GM12874 (cell line): ENCODE data around the gene ALKBH6.

Source experiments
- TF ChIP-seq, protein P1 (sequence below): IDR thresholded peaks from 2 replicates; pipeline ENCODE4 v1.5.1; 2011; ENCODE audit warnings: low read depth, mild to moderate bottlenecking, control low read depth, low read length, moderate library complexity; ENCODE audit not compliant: insufficient read depth

The ALKBH6 gene

DNA sequence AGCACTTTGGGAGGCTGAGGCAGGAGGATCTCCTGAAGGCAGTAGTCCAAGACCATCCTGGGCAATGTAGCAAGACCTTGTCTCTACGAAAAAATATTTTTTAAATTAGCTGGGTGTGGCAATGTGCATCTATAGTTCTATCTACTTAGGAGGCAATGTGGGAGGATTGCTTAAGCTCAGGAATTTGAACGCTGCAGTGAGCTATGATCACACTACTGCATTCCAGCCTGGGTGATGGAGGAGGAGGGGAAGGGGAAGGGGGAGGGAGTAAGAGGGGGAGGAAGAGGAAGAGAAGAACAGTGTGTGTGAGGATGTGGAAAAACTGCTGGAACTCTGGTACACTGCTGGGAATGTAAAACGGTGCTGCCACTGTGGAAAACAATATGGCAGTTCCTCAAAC, 27.8 kb upstream of the ALKBH6 start:
- TF ChIP-seq, protein P1, sequence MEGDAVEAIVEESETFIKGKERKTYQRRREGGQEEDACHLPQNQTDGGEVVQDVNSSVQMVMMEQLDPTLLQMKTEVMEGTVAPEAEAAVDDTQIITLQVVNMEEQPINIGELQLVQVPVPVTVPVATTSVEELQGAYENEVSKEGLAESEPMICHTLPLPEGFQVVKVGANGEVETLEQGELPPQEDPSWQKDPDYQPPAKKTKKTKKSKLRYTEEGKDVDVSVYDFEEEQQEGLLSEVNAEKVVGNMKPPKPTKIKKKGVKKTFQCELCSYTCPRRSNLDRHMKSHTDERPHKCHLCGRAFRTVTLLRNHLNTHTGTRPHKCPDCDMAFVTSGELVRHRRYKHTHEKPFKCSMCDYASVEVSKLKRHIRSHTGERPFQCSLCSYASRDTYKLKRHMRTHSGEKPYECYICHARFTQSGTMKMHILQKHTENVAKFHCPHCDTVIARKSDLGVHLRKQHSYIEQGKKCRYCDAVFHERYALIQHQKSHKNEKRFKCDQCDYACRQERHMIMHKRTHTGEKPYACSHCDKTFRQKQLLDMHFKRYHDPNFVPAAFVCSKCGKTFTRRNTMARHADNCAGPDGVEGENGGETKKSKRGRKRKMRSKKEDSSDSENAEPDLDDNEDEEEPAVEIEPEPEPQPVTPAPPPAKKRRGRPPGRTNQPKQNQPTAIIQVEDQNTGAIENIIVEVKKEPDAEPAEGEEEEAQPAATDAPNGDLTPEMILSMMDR = no peak

DNA sequence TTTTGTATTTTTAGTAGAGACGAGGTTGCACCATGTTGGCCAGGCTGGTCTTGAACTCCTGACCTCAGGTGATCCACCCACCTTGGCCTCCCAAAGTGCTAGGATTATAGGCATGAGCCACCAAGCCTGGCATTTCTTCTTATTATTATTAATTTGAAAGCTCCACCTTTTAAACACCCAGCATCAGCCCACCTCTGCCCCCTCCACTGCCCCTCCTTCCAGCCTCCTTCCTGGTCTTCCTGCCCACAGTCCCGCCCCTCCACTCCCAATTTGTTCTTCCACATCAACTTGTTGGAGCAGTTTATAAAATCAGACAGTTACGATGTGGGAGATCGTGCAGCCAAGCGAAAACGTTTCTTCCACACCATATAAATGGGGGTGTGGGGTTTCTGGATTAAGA, 26.5 kb upstream of the ALKBH6 start:
- TF ChIP-seq, protein P1 = no peak

DNA sequence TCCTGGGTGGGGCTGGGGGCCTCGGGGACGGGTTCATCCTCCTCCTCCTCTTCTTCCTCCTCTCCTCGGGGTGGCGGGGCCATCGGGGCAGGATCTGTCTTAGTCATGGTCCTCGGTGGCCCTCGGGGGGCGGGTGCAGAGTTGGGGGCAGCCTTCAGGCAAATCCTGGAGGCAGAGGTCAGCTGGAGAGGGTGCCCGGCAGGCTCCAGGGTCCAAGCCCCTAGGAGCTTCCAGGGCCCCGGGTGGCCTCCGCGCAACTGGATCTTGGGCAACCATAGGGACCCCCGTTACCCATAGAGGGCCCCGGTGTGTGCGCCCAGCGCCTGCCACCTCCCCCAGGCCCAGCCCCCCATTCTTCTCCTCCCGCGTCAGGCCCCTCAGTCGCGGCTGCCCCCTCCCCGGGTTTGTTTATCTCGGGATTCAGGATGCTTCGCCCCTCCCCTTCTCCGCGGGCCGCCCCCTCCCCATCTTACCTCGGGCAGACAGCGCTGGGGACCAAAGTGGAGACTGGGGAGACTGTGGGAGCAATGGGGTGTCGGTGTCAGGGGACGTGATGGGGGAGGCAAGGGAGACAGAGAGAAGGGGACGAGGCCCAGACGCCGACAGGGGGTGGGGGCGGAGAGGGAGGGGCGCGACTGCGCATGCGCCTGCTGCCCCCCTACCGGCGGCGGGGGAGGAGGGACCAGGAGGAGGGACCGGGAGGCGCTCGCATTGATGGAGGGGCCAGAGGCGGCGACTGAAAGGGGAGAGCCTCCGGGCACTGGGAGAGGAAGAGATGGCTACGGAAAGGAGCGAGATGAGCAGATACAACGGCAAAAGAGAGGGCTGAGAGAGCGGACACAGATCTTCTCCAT, 18.5 kb upstream of the ALKBH6 start, which contains the start of gene CLIP3:
CLIP3 (minus strand) TSS at position 623 of the 854 bp plus-strand sequence; CDS start at position 107, 516 bp downstream.
- TF ChIP-seq, protein P1 = no peak

DNA sequence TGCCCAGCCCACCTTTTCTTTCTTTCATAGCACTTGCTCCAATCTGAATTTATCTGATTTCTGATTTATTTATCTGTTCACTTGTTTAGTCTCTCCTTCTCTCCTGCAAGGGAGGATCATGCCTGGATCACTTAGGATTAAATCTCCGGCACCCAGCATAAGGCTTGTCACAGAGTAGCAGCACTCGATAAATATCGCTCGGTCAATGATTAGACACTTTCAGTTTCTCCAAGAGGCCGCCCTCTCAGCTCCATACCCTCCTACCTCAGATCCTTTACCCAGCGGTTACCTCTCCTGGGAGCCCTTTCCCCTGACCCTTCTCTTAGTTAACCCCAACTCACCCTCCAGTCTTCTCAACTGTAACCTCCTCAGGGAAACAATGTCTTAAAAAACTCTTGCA, 17.3 kb upstream of the ALKBH6 start:
- TF ChIP-seq, protein P1 = no peak

DNA sequence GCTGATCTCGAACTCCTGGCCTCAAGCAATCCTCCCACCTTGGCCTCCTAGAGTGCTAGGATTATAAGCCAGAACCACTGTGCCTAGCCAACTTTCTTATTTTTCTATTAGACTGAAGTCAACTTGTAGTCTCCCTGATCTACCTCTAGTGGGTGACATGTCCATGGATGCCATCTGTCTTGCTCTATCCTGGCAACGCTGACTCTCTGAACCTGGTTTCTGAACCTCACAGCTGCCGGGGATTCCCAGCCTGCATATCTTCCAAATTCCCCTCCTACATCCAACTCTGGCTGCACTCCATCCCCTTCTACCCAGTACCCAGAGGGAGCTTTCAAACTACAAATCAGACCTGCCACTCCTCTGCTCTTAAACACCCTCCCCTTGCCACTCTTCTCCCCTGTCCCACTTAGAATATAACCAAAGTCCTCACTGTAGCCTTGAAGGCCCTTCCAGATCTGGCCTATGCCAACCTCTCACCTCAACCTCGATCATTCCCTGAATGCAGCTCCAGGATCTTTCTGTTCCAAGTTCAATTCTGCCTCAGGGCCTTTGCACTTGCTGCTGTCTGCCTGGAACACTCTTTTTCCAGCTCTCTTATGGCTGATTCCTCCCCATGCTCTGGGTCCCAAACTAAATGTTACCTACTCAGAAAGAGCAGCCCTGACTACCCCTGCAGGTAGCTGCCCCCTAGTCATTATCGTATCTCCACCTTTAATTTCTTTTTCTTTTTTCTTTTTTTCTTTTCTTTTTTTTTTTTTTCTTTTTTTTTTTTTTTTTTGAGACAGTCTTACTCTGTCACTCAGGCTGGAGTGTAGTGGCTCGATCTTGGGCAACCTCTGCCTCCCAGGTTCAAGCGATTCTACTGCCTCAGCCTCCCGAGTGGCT, 16.5 kb upstream of the ALKBH6 start:
- TF ChIP-seq, protein P1 = 0 out of 2 replicates have a peak, but pooled peaks have one; percentile 13

DNA sequence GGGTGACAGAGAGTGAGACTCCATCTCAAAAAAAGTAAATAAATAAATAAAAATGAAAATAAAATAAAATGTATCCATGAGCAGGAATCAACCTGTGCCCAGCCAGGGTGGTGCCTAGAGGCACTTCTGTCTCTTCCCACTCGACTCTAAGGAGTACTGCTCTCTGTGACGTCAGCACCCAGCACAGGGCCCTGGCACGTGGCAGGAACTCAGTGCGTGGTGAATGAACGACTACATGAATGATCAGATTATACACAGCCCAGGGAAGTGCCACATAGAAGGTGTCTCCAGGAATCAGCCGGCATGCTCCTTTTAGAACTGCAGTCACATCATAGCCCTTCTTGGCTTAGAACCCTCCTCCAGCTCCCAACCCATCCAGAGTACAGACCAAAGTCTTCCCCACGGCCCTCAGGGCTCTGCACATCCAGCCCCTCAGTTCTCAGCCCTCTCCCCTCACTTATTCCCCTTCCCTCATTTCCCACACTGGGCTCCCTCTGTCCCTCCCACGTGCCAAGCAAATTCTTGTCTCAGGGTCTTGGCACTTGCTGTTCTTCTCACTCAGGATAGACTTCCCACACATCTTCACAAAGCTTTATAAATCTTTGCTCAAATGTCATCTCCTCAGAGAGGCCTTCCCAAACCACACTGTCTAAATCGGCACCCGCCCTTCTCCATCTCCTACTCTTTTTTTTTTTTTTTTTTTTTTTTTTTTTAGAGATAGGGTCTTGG, 14.5 kb upstream of the ALKBH6 start:
- TF ChIP-seq, protein P1 = no peak
